PC-9 (cell line): ENCODE measurements around the gene CA5A.

Experiments used
- CTCF ChIP-seq: fragments of 200-600 bp; sonication (generic); conservative IDR thresholded peaks from 2 replicates; pipeline ENCODE4 v1.6.1; 2017; ENCODE audit warnings: mixed run types, antibody characterized with exemption, mild to moderate bottlenecking, moderate library complexity
- EZH2 ChIP-seq: fragments of 200-600 bp; sonication (generic); IDR thresholded peaks from 2 replicates; pipeline ENCODE4 v1.8.0; 2017; ENCODE audit warnings: antibody characterized with exemption, low read depth

DNA sequence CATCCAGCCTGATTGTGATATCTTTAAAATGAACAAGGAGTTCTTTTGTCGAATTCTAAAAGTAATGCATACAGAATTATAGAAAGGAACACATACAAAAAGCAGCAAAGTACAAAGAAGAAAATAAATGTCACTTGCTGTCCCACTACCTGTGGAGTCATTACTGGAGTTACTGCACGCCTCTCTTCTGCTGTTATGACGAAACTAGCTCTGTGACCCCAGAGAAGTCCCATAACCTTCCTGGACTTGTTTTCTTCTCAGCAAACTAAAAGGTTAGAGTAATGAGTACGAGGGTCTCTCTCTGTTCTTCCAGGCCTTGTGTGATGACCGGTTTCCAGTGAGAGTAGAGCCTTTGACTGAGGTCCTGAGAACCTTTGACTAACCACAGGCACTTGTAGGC lies 41.8 kb upstream of the CA5A start:
- no peak for TF ChIP-seq EZH2
- TF ChIP-seq CTCF, result no peak
